Measurements from ENCODE around the gene NEGR1.

Gene NEGR1

GRCh38 chr1:71350805-71351204 lies 931.5 kb downstream of the NEGR1 start:
- Histone ChIP-seq H3K79me2 (ENCODE audit: insufficient read depth, low read depth) (no peaks in the 10 kb centered on the region), H3K4me1 (ENCODE audit: low read depth, poor library complexity, severe bottlenecking) (no peaks in the 10 kb centered on the region), H3K27me3 (ENCODE audit: insufficient read depth, low read depth) (no peaks in the 10 kb centered on the region), H3K4me3 (IDR thresholded peaks at IDR 0.05; ENCODE audit: insufficient read depth, low read depth, low read length) (no peak overlapping the region), H3K27ac (no peak overlapping the region), H4K20me1 (ENCODE audit: insufficient read depth) (no peaks in the 10 kb centered on the region), H3K36me3 (ENCODE audit: insufficient read depth) (no peaks in the 10 kb centered on the region), H3K4me2 (no peak overlapping the region), H3K9ac (no peak overlapping the region), H2AFZ (ENCODE audit: low read depth) (no peak overlapping the region)
- no peak for TF ChIP-seq CTCF (conservative IDR thresholded peaks at IDR 0.05; ENCODE audit: low read depth, low read length)

- Histone ChIP-seq H3K4me3 (IDR thresholded peaks at IDR 0.05; ENCODE audit: insufficient read depth, low read depth, low read length) (no peak overlapping the region), H4K20me1 (ENCODE audit: insufficient read depth) (no peaks in the 10 kb centered on the region), H2AFZ (ENCODE audit: low read depth) (no peak overlapping the region), H3K9ac (no peak overlapping the region), H3K36me3 (ENCODE audit: insufficient read depth) (no peaks in the 10 kb centered on the region), H3K4me1 (ENCODE audit: low read depth, poor library complexity, severe bottlenecking) (no peaks in the 10 kb centered on the region), H3K79me2 (ENCODE audit: insufficient read depth, low read depth) (no peaks in the 10 kb centered on the region), H3K27me3 (ENCODE audit: insufficient read depth, low read depth) (no peaks in the 10 kb centered on the region), H3K4me2 (no peak overlapping the region), H3K27ac (no peak overlapping the region)
- TF ChIP-seq CTCF (conservative IDR thresholded peaks at IDR 0.05; ENCODE audit: low read depth, low read length): no peak
Measured at GRCh38 chr1:71350330-71350729, 932.0 kb downstream of the NEGR1 start.

Measured in KMS-11 (cell line).